OCI-LY1 (cell line): ENCODE measurements around the gene LMOD1.

Experiments
- EZH2 ChIP-seq: fragments of 200-600 bp; sonication (generic), shearing (Covaris generic); IDR thresholded peaks from 2 replicates; pipeline ENCODE4 v1.8.0; 2017; ENCODE audit warnings: borderline replicate concordance, mixed run types, mild to moderate bottlenecking, antibody characterized with exemption, low read length, moderate library complexity, mixed read lengths
- TF ChIP-seq, protein P1 (sequence below): fragments of 200-600 bp; sonication (generic), shearing (Covaris generic); IDR thresholded peaks from 2 replicates; pipeline ENCODE4 v1.5.1; 2017; ENCODE audit warnings: mild to moderate bottlenecking, antibody characterized with exemption, low read length, moderate library complexity, mixed read lengths

- TF ChIP-seq, protein P1, sequence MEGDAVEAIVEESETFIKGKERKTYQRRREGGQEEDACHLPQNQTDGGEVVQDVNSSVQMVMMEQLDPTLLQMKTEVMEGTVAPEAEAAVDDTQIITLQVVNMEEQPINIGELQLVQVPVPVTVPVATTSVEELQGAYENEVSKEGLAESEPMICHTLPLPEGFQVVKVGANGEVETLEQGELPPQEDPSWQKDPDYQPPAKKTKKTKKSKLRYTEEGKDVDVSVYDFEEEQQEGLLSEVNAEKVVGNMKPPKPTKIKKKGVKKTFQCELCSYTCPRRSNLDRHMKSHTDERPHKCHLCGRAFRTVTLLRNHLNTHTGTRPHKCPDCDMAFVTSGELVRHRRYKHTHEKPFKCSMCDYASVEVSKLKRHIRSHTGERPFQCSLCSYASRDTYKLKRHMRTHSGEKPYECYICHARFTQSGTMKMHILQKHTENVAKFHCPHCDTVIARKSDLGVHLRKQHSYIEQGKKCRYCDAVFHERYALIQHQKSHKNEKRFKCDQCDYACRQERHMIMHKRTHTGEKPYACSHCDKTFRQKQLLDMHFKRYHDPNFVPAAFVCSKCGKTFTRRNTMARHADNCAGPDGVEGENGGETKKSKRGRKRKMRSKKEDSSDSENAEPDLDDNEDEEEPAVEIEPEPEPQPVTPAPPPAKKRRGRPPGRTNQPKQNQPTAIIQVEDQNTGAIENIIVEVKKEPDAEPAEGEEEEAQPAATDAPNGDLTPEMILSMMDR, result no peak
- no peak for TF ChIP-seq EZH2
Observed at GRCh38 chr1:201930137-201930536, 16.2 kb downstream of the LMOD1 start.
